Esophagus squamous epithelium (tissue), 4 donors: ENCODE data around the gene GABARAPL1.

Experiments
- CTCF ChIP-seq, 6 experiments: fragments of 450-650 bp in 4 of 6; fragments of 200-600 bp in 2 of 6; sonication (generic) in 2 of 6; IDR thresholded peaks; one replicate each; pipeline ENCODE4 v1.5.1; 2016 to 2019; ENCODE audit warnings: antibody characterized with exemption in 6 of 6, mild to moderate bottlenecking in 4 of 6, moderate library complexity in 4 of 6
- POLR2A ChIP-seq, 4 donors: fragments of 450-650 bp; IDR thresholded peaks; one replicate each; pipeline ENCODE4 v1.6.1; 2017; ENCODE audit warnings: antibody characterized with exemption in 4 of 4, mild to moderate bottlenecking in 4 of 4, moderate library complexity in 3 of 4

- no peak for TF ChIP-seq CTCF (IDR thresholded peaks at IDR 0.05)
- TF ChIP-seq POLR2A (IDR thresholded peaks at IDR 0.05), result no peak
These were observed 5.5 kb upstream of the GABARAPL1 start for GRCh38 chr12:10207136-10207535.
